KOPT-K1 (cell line): ENCODE measurements around the gene RAP2B.
"Not testable (repeated sequence)": the region's sequence is repeated elsewhere in the genome, so short reads cannot be mapped to it uniquely, and the experiment has no call there.

Experiments used
- H3K27ac ChIP-seq: fragments of 200-600 bp; sonication (generic); 2 replicates; pipeline ENCODE4 v1.5.1; 2016; ENCODE audit warnings: antibody characterized with exemption, mild to moderate bottlenecking, low read depth, low read length; ENCODE audit not compliant: poor library complexity, severe bottlenecking
- H3K36me3 ChIP-seq: fragments of 200-600 bp; sonication (generic); 2 replicates; pipeline ENCODE4 v1.5.1; 2017; ENCODE audit warnings: antibody characterized with exemption, mild to moderate bottlenecking, low read length, moderate library complexity; ENCODE audit not compliant: insufficient read depth
- H3K9me3 ChIP-seq: fragments of 200-600 bp; sonication (generic); 2 replicates; pipeline ENCODE4 v1.5.1; 2017; ENCODE audit warnings: antibody characterized with exemption, low read length, mild to moderate bottlenecking; ENCODE audit not compliant: insufficient read depth, poor library complexity, severe bottlenecking

RAP2B gene

DNA sequence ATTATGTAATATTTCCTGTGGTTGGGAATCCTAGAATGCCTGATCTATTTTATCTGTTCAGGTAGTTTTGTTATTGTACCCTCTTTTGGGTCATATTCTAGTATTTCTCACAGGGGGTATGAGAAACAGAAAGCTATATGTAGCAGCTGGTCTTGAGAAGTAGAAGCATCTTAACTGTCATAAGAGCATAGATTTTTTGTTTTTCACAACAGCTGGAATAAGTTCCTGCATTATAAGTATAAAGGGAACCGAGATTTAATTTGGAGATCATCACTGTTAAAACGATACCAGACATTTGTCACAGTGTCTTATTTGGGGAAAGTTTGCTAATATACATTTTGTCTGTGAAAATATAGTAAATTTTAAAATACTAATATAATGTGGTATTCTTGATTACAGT is 4.8 kb downstream of the RAP2B start:
- Histone ChIP-seq H3K36me3 (no peaks in the 10 kb centered on the region; the same call in 1 of the 2 replicates), H3K9me3 (no peaks in the 10 kb centered on the region), H3K27ac (no peak overlapping the region)

GRCh38 chr3:153169793-153170383 is 7.9 kb downstream of the RAP2B start:
- Histone ChIP-seq H3K9me3 (no peaks in the 10 kb centered on the region), H3K27ac (no peak overlapping the region), H3K36me3 (no peaks in the 10 kb centered on the region)

- H3K36me3 ChIP-seq = no peaks in the 10 kb centered on the region
- peaks cover 7% of the 10 kb centered on the region for H3K9me3 ChIP-seq
- H3K27ac ChIP-seq = no peak overlapping the region
Measured at GRCh38 chr3:153171256-153171655, 9.2 kb downstream of the RAP2B start.

DNA sequence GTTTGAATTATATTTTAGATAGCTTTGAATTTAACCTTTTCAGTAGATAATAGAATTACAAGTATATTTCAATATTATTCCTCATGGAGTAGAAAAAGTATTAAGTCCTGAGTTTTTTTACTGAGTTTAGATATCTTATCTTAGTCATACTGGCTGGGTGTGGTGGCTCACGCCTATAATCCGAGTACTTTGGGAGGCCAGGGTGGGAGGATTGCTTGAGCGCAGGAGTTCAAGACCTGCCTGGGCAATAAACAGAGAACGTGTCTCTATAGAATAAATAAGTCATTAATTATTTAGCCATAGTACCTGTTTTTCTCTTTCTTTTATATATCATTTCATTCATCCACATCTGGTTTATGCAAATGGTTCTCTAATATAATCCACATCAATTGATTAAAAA is 9.9 kb downstream of the RAP2B start:
- Histone ChIP-seq H3K36me3 (no peaks in the 10 kb centered on the region), H3K9me3 (peaks cover 9% of the 10 kb centered on the region), H3K27ac (no peak overlapping the region)

DNA sequence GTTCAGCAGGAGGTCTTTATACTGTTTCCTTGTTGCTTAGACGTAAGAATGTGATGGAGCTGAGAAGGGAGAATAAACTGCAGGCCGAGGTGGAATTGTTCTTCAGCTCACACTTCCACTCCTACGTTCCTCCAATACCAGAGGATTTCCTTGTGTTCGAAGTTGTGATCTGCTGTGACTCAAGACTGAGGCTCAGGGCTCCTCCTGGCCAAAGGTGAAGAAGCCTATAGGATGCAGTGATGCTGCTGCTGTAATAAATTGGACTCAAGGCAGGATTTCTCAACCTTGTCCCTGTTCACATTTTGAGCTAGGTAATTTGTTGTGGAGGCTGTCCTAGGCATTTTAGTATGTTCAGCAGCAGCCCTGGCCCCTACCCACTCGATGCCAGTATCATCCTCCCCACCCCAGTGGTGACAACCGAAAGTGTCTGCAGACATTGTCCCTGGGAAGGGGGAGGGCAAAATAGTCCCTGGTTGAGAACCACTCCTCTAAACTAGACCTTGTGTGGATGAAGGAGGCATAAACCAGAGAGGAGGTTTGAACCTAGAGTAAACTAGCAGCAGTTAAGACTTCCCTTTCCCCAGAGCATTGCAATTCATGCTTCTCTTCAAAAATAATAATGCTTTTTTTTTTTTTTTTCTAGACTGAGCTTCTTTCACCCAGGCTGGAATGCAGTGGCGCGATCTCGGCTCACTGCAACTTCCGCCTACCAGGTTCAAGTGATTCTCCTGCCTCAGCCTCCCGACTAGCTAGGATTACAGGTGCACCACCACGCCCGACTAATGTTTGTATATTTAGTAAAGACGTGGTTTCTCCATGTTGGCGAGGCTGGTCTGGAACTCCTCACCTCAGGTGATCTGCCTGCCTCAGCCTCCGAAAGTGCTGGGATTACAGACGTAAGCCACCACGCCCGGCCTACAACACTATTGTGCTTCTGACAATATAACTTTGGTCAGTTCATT is 11.1 kb downstream of the RAP2B start:
- Histone ChIP-seq H3K36me3 (no peaks in the 10 kb centered on the region), H3K9me3 (peaks cover 9% of the 10 kb centered on the region), H3K27ac (no peak overlapping the region)

- Histone ChIP-seq H3K36me3 (no peaks in the 10 kb centered on the region), H3K9me3 (peaks cover 9% of the 10 kb centered on the region), H3K27ac (no peak overlapping the region)
Measured at GRCh38 chr3:153173758-153174516, 11.9 kb downstream of the RAP2B start.

DNA sequence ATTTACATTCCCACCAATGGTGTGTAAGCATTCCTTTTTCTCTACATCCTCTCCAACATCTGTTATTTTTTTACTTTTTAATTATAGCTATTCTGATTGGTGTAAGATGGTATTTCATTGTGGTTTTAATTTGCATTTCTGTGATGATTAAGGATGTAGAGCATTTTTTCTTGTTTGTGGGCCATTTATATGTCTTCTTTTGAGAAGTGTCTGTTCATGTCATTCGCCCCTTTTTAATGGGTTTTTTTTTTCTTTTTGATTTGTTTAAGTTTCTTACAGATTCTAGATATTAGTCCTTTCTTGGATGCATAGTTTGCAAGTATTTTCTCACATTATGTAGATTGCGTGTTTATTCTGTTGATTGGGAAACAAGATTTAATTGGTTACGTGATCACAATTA is 14.2 kb downstream of the RAP2B start:
- no peak overlapping the region for H3K27ac ChIP-seq
- H3K36me3 ChIP-seq = no peaks in the 10 kb centered on the region
- H3K9me3 ChIP-seq = peaks cover 9% of the 10 kb centered on the region

GRCh38 chr3:153180860-153181372 is 18.9 kb downstream of the RAP2B start:
- Histone ChIP-seq H3K36me3 (no peaks in the 10 kb centered on the region), H3K27ac (no peak overlapping the region), H3K9me3 (peaks cover 6% of the 10 kb centered on the region)

DNA sequence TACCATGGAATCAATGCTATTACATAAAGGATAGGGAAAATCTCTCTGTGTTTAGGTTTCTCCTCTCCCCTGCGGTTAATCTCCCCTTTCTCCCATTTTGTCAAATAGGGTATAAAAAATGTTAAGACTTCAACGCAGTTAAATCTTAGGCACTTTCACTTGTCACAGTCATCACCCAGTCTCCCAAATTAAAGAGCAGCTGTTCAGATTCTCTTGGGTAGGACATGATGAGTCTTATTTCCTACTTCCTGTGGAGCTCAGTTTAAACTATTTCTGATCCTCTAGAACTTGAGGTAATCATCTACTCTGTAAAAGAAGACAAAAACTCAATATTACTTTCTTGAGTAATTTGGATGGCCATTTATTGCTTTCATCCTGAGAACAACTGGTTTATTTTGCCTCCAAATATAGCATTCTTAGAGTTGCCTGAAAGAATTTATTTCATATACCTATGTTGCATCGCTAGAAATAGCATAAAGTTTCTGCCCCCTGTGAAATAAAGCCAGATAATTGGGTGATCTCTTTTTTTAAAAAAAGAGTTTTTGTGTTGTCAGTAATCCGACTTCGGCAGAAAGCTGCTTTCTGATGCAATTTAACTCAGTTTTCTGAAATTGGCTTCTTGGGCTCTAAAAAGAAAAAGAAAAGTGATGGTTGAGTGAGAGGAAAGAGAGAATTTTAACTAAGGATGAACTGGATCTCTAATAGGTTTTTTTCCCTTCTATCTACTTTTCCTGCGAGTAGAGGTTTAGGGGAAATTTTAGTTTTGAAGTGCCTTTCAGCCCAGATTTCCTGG is 20.7 kb downstream of the RAP2B start:
- Histone ChIP-seq H3K27ac (no peak overlapping the region), H3K36me3 (no peaks in the 10 kb centered on the region), H3K9me3 (no peaks in the 10 kb centered on the region)

DNA sequence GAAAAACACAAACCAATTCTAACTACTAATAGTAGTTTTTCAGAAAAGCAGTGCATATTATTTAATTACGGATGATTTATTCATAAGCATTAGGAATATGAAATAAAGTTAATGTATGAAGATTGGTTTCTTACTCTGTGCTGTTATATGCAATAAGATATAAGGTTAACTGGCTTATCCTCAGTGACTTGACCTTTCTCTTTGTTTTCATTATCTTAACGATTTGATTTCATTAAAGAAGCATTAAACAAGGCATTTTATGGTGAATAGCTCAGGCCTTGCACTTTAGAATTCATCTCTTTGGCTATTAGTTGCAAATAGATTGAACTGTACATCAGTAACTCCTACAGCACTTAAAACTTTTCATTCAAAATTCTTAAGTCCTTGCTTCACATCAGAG is 28.9 kb downstream of the RAP2B start:
- Histone ChIP-seq H3K36me3 (no peaks in the 10 kb centered on the region), H3K9me3 (no peaks in the 10 kb centered on the region), H3K27ac (no peak overlapping the region)

- H3K36me3 ChIP-seq = no peaks in the 10 kb centered on the region
- H3K27ac ChIP-seq = no peak overlapping the region
- H3K9me3 ChIP-seq = no peaks in the 10 kb centered on the region
Measured at GRCh38 chr3:153192327-153192726, 30.3 kb downstream of the RAP2B start.

DNA sequence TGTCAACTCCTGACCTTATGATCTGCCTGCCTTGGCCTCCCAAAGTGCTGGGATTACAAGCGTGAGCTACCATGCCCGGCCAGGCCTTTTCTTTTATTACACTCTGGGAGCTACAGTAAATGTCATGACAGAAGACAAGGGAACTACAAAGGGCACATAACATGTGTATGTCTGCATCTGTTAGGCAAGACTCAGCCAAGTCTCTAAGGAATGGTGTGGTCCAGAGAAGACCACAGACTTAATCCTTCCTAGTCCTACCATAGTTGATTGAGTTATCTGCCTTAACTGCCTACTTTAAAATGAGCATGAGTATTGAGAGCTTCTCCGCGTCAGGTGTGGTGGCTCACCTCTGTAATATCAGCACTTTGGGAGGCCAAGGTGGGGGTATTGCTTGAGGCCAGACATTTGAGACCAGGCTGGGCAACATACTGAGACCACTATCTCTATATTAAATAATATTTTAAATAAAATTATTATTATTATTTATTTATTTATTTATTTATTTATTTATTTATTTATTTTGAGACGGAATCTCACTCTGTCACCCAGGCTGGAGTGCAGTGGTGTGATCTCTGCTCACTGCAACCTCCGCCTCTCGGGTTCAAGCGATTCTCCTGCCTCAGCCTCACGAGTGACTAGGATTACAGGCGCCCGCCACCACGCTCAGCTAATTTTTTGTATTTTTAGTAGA is 31.9 kb downstream of the RAP2B start:
- H3K27ac ChIP-seq, H3K36me3 ChIP-seq, H3K9me3 ChIP-seq: not testable (repeated sequence)

- H3K36me3 ChIP-seq = no peaks in the 10 kb centered on the region
- H3K9me3 ChIP-seq = no peaks in the 10 kb centered on the region
- H3K27ac ChIP-seq = no peak overlapping the region
Measured at GRCh38 chr3:153195349-153195879, 33.4 kb downstream of the RAP2B start.

DNA sequence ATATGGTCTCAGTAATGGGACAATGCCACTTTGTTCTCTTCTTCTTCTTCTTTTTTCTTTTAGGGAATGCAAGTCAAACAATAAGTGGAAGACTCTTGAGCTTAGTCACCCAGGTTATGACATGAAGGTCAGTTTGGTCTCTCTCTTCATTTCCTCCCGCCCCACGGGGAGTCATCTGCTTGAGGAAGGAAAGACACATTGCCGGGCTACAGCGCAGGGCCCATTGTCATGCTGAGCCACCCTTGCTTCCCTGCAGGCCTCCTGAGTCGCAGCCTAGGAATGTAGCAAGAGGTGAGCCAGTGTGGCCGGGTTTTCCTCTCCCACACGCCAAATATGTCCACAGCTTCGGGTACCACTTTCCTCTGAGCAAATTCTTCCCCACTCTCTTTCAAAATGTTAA is 47.6 kb downstream of the RAP2B start:
- Histone ChIP-seq H3K27ac (no peak overlapping the region), H3K9me3 (no peaks in the 10 kb centered on the region), H3K36me3 (no peaks in the 10 kb centered on the region)
